GM10266 (cell line): ENCODE results near the gene RUFY3.

Source experiments
- DNase-seq: peaks from one replicate; pipeline ENCODE4 v3.0.0; 2012; ENCODE audit errors: extremely low spot score
- TF ChIP-seq, protein P1 (sequence below): IDR thresholded peaks from 2 replicates; pipeline ENCODE4 v1.5.1; 2012; ENCODE audit warnings: mild to moderate bottlenecking, low read depth; ENCODE audit not compliant: control insufficient read depth, insufficient read depth; ENCODE audit errors: missing control alignments

RUFY3 gene

DNA sequence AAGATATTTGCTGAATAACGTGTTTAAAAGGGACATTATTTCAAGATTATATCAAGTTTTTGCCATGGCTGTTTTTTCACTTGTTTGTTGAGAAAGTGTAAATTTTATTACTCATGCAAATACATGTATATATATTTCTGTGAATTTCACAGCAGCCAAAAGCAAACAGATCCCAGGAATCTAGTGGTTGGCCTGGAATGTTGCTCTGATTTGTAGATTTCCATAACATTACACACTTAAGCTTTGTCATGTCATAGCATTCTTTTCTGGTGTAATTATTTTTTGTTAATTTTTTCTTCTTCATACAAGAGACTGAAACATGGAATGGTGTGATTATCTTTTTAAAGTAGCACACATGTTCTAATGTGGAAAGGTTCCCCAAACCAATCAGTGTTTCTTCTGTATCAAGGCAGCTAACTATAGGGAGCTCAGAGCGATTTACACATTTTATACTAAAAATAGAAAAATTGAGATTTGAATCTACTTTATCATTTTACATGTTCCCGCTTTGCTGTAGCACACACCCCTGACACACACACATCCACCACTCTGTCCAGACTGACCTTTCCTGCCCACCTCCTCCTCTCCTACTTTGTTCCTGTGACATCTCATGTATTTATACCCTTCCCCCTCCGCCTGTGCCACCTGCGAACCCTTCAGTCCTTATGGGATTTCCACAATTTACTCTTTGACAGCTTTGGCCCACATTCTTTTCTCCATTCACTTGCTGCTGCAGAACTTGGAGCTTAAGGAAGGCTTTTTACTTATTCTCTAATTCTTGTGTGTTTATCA, 20.3 kb downstream of the RUFY3 start:
- no peak for DNase-seq

DNA sequence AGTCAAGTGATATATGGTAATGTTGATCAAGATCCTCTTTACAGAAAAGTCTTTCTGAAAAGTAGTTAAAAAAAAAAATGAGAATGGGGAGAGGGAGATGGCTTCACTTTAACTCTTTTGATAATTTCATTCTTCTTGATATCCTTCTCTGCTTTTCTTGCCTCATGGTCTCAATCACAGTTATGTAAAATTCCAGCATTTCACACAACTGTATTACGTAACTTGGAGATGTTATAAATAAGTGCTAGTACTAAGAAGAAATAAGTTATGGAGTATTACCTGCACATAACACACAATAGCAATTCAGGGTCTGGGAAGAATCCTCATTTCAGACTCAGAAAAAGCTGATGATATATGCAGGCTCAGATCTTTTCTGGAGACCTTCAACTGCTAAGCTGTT, 22.0 kb downstream of the RUFY3 start:
- TF ChIP-seq, protein P1, sequence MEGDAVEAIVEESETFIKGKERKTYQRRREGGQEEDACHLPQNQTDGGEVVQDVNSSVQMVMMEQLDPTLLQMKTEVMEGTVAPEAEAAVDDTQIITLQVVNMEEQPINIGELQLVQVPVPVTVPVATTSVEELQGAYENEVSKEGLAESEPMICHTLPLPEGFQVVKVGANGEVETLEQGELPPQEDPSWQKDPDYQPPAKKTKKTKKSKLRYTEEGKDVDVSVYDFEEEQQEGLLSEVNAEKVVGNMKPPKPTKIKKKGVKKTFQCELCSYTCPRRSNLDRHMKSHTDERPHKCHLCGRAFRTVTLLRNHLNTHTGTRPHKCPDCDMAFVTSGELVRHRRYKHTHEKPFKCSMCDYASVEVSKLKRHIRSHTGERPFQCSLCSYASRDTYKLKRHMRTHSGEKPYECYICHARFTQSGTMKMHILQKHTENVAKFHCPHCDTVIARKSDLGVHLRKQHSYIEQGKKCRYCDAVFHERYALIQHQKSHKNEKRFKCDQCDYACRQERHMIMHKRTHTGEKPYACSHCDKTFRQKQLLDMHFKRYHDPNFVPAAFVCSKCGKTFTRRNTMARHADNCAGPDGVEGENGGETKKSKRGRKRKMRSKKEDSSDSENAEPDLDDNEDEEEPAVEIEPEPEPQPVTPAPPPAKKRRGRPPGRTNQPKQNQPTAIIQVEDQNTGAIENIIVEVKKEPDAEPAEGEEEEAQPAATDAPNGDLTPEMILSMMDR: no peak
- no peak for DNase-seq

More for the DNA sequence above, 20.3 kb downstream of the RUFY3 start:
- TF ChIP-seq, protein P1: no peak

DNA sequence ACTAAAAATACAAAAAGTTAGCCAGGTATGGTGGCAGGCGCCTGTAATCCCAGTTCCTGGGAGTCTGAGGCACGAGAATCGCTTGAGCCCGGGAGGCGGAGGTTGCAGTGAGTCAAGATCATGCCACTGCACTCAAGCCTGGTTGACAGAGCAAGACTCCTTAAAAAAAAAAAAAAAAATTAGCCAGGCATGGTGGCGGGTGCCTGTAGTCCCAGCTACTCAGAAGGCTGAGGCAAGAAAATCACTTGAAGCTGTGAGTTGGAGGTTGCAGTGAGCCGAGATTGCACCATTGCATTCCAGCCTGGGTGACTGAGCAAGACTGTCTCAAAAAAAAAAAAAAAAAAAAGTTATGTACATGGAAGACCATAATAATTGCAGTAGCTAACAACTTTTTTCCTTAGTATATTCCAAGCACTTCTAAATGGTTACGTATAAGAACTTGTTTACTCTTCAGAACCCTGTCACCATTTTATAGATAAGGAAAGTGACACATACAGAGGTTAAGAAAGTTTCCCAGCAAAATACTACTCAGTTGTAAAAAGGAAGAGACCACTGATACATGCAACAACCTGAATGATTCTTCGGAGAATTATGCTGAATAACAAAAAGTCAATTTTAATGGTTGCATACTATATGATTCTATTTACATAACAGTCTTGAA, 24.5 kb downstream of the RUFY3 start:
- DNase-seq: no peak
- TF ChIP-seq, protein P1: no peak

DNA sequence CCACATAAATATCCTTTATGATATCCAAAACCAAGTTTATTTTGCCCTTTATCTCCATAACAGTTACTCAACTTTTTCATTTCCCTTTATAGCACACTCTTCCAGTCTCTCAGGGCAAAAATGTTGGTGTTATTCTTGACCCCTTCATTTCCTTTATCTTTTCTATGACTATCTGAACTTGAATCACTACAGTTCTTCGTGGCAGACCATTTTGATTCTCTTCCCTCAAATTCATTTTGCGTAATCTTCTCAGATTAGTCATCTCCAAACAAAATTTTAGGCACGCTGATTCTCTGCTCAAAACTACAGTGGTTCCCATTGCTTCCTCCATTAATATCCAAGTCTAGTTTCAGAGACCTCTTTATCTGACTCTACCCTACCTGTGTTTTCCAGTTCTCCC, 26.1 kb downstream of the RUFY3 start:
- DNase-seq: no peak
- TF ChIP-seq, protein P1: no peak

DNA sequence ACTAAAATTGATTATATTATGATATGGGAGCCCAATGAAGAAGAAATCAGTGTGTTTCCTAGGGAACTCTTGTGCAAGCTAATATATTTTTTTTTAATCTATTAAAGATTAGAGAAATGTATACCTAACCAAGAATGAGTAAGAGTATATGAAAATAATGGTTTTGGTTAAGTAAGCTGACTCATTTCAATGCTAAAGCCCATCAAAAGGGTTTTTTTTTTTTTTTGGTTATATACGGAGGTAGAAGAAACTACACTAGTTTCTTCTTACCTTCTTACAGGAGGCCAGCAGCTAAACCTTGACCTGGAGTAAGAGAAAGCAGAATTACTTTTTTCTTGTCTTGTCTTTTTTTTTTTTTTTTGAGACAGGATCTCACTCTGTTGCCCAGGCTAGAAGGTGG, 27.5 kb downstream of the RUFY3 start:
- TF ChIP-seq, protein P1: no peak

DNA sequence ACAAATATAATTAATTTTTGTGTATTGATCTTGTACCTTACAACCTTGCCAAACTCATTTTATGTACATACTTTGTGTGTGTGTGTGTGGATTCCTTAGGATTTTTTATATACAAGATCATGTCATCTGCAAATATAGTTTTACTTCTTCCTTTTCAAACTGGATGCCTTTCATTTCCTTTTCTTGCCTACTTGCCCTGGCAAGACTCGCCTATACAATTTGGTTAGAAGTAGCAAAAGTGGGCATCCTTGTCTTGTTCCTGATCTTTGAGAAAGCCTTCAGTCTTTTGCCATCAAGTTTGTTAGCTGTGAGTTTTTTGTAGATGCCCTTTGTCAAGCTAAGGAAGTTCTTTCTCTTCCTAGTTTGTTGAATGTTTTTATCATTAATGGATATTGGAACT, 30.5 kb downstream of the RUFY3 start:
- no peak for DNase-seq
- TF ChIP-seq, protein P1: no peak

More for the DNA sequence above, 27.5 kb downstream of the RUFY3 start:
- DNase-seq: peak; percentile 23

DNA sequence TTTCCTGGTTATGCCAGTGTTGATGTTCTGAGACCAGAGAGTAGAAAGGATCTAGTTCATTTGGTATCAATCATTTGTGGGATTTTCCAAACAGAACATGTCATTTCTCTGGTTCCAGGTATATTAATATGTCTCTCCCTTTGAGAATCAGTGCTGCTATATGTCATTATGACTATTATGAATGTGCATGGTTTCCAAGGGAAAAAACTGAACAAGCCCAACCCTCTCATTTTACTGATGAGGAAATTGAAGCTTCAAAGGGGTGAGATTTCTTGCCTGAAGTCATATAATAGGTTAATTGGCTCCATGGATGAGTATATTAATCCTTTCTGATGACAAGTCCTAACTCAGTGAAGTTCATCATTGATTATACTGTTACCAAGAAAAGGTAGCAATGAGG, 31.9 kb downstream of the RUFY3 start:
- TF ChIP-seq, protein P1: no peak

More for the DNA sequence above, 31.9 kb downstream of the RUFY3 start:
- no peak for DNase-seq
